ENCODE data around the gene XRCC4. TPM values are rescaled to one million over a fixed set of nuclear protein-coding genes. Genes with fewer than 3 reads are reported as not detected.

XRCC4 gene
- polyA plus RNA-seq, 1 of the 3 experiments (the other 2 are of a cell fraction), result 1.8 TPM

DNA sequence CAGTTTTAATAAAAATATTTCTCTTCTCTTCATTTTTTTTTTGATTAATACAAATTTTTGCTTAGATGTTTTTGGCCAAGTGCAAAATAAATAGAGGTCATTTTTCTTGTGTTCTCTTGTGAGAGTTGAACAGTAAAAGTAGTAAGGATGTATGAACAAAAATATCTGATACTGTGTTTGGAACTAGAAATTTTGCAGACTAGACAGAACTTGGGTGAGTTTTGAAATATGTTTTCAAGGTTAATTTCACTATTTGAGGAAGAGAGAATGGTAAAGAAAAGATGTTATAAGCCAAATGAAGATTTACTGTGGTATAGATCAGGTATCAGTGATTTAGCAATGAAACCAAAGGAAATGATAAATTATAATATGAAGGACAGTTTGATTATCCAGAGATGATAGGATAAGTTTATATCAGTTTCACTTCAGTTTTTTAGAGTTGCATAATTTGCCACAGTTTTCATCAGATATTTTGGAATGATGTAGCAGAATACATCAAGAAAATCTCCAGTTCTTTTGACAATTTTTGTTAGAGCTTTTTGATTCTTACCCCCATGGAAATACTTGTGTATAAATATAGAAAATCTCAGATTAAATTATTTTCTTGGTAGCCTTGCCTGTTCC, 246.3 kb downstream of the XRCC4 start:
- CTCF ChIA-PET, result no interaction called here
- POLR2A ChIA-PET, result no interaction called here
- Histone ChIP-seq H3K9me3 (no peaks in the 10 kb centered on the region), H3K4me1 (ENCODE audit: control insufficient read depth in 1 of 2, insufficient read depth in 2 of 2, low read depth in 1 of 2, low read length in 1 of 2) (peaks cover 6 to 12% of the 10 kb centered on the region in 2 experiments; a peak in 3 of 4 replicates), H3K9ac (no peak overlapping the region), H2AFZ (ENCODE audit: low read depth) (no peak overlapping the region), H3K79me2 (ENCODE audit: insufficient read depth) (no peaks in the 10 kb centered on the region), H3K36me3 (replicated peaks in 1 of 2; ENCODE audit: control insufficient read depth in 1 of 2, insufficient read depth in 2 of 2, low read length in 1 of 2) (no peaks in the 10 kb centered on the region), H4K20me1 (ENCODE audit: insufficient read depth) (no peaks in the 10 kb centered on the region), H3K4me3 (ENCODE audit: low read depth in 2 of 2, low read length in 1 of 2) (no peak overlapping the region), H3F3A (replicated peaks; ENCODE audit: insufficient read depth) (peaks cover 26% of the 10 kb centered on the region), H3K27ac (ENCODE audit: low read depth in 2 of 2, low read length in 1 of 2) (no peak overlapping the region; a peak in 1 of 4 replicates), H3K27me3 (ENCODE audit: insufficient read depth) (no peaks in the 10 kb centered on the region), H3K4me2 (no peak overlapping the region), H3K9me2 (no peaks in the 10 kb centered on the region)
- TF ChIP-seq NRF1 (IDR thresholded peaks at IDR 0.05; ENCODE audit: low read depth, low read length) (no peak), MAX (IDR thresholded peaks at IDR 0.05; ENCODE audit: low read depth) (no peak), RCOR1 (IDR thresholded peaks at IDR 0.05; ENCODE audit: low read length) (no peak), TAF1 (IDR thresholded peaks at IDR 0.05; ENCODE audit: borderline replicate concordance, low read depth, low read length) (no peak), PBX3 (IDR thresholded peaks at IDR 0.05) (no peak)
- no peak for DNase-seq

DNA sequence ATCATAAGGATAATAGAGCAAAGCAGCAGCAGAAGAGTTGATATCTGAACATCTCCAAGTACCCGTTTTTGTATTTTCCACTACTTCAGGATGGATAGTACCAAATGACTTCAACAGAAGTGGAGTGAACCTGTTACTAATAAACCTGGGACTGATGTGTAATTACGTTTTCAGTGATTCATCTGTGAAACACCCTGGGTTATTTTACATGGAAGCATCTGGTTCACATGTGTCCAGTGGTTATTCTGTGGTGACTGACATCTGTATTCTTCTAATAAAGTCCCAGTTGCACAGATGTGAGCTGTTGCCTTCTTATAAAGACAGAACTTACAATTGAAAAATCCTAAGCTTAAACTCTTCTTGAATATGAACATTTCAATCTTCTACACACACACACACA, 254.5 kb downstream of the XRCC4 start:
- H4K20me1 ChIP-seq (ENCODE audit: insufficient read depth), result no peaks in the 10 kb centered on the region
- no peaks in the 10 kb centered on the region for H3K27me3 ChIP-seq (ENCODE audit: insufficient read depth)
- H2AFZ ChIP-seq (ENCODE audit: low read depth), result no peak overlapping the region
- TF ChIP-seq MXI1 (IDR thresholded peaks at IDR 0.05; ENCODE audit: low read depth, low read length) (no peak), CHD2 (IDR thresholded peaks at IDR 0.05; ENCODE audit: low read length, partially characterized antibody) (peak; percentile 38), FOXJ3 (CRISPR knock-in tag; IDR thresholded peaks at IDR 0.05) (no peak), USF2 (IDR thresholded peaks at IDR 0.05; ENCODE audit: borderline replicate concordance, low read depth, low read length) (no peak), YY1 (IDR thresholded peaks at IDR 0.05; ENCODE audit: low read depth) (no peak), EP300 (IDR thresholded peaks at IDR 0.05; ENCODE audit: borderline replicate concordance in 1 of 2, low read depth in 1 of 2, low read length in 1 of 2) (peak in 1 of 2 experiments; percentile 31; a peak in 1 of 4 replicates), TCF12 (IDR thresholded peaks at IDR 0.05) (peak; percentile 54; the same call in 1 of the 2 replicates), FOSL2 (IDR thresholded peaks at IDR 0.05; ENCODE audit: borderline replicate concordance, low read depth) (no peak), RFX5 (IDR thresholded peaks at IDR 0.05; ENCODE audit: low read length) (no peak), GATA2 (CRISPR knock-in tag; IDR thresholded peaks at IDR 0.05) (peak; percentile 46; the same call in 1 of the 2 replicates), FOXM1 (IDR thresholded peaks at IDR 0.05; ENCODE audit: low read depth) (no peak)
- no peak overlapping the region for H3K4me2 ChIP-seq
- DNase-seq, result peak; percentile 37
- no peaks in the 10 kb centered on the region for H3K79me2 ChIP-seq (ENCODE audit: insufficient read depth)
- 11% methylated on average over 2 of the region's 2 CpGs for WGBS (ENCODE audit: low lambda C conversion rate)
- no peaks in the 10 kb centered on the region for H3K9me2 ChIP-seq
- H3K36me3 ChIP-seq (replicated peaks in 1 of 2; ENCODE audit: control insufficient read depth in 1 of 2, insufficient read depth in 2 of 2, low read length in 1 of 2), result no peaks in the 10 kb centered on the region
- H3K4me1 ChIP-seq (ENCODE audit: control insufficient read depth in 1 of 2, insufficient read depth in 2 of 2, low read depth in 1 of 2, low read length in 1 of 2), result no peaks in the 10 kb centered on the region; a peak in 1 of 4 replicates
- H3K9ac ChIP-seq, result no peak overlapping the region
- CTCF ChIA-PET, result interaction anchor here (0.9 to 1.0 kb wide), 2 partner anchors 11 to 15 kb away, joined by 3 to 4 read pairs; no protein-coding TSS in a partner anchor
- no peak overlapping the region for H3K4me3 ChIP-seq (ENCODE audit: low read depth in 2 of 2, low read length in 1 of 2)
- no peaks in the 10 kb centered on the region for H3F3A ChIP-seq (replicated peaks; ENCODE audit: insufficient read depth)
- H3K27ac ChIP-seq (ENCODE audit: low read depth in 2 of 2, low read length in 1 of 2), result peak overlapping the region in 1 of 2 experiments; percentile 20; a peak in 2 of 4 replicates
- H3K9me3 ChIP-seq, result no peaks in the 10 kb centered on the region
- POLR2A ChIA-PET, result no interaction called here
